A549 (cell line): ENCODE data around the gene ZHX3.

ENCODE experiments used
- CTCF ChIP-seq: fragments of >200 bp; sonication (Bioruptor Twin); formaldehyde crosslinking; IDR thresholded peaks from 3 replicates; pipeline ENCODE4 v1.5.1; 2016
- EP300 ChIP-seq, 2 experiments: fragments of >200 bp; sonication (Bioruptor Twin); formaldehyde crosslinking; IDR thresholded peaks; 2 replicates in 1 of 2; 3 replicates in 1 of 2; pipeline ENCODE4 v1.6.1; 2016 to 2017
- ESRRA ChIP-seq: fragments of 150-350 bp; IDR thresholded peaks from 2 replicates; pipeline ENCODE4 v1.6.1; 2014; ENCODE audit warnings: mild to moderate bottlenecking, low read length, borderline replicate concordance
- FOSL2 ChIP-seq, 2 experiments: fragments of 450-650 bp in 1 of 2; fragments of >200 bp in 1 of 2; sonication (Bioruptor Twin) in 1 of 2; formaldehyde crosslinking; IDR thresholded peaks; 2 replicates each; pipeline versions ENCODE4 v1.5.0 to v1.6.1; 2016 to 2020; ENCODE audit warnings: mild to moderate bottlenecking in 1 of 2, moderate library complexity in 1 of 2
- JUNB ChIP-seq: fragments of >200 bp; sonication (Bioruptor Twin); formaldehyde crosslinking; IDR thresholded peaks from 2 replicates; pipeline ENCODE4 v1.6.1; 2016
- MAX ChIP-seq: IDR thresholded peaks from 2 replicates; pipeline ENCODE4 v1.6.1; 2012
- POLR2A ChIP-seq: IDR thresholded peaks from 2 replicates; pipeline ENCODE4 v1.6.1; 2012; ENCODE audit warnings: mild to moderate bottlenecking, low read length
- RARB ChIP-seq: fragments of 250-450 bp; sonication (Bioruptor Pico); IDR thresholded peaks from 2 replicates; pipeline ENCODE4 v1.8.0; 2021; ENCODE audit warnings: mild to moderate bottlenecking, moderate library complexity
- REST ChIP-seq: fragments of 200-600 bp; sonication (generic); IDR thresholded peaks from 2 replicates; pipeline ENCODE4 v1.6.1; 2016; ENCODE audit warnings: antibody characterized with exemption, mild to moderate bottlenecking, moderate library complexity
- RFX5 ChIP-seq: fragments of 450-650 bp; IDR thresholded peaks from 2 replicates; pipeline ENCODE4 v1.7.1; 2014; ENCODE audit warnings: antibody characterized with exemption, mild to moderate bottlenecking, moderate library complexity
- USF2 ChIP-seq: fragments of 450-650 bp; IDR thresholded peaks from 2 replicates; pipeline ENCODE4 v1.6.1; 2014; ENCODE audit warnings: antibody characterized with exemption
- ZNF302 ChIP-seq: fragments of 250-450 bp; sonication (Bioruptor Pico); IDR thresholded peaks from 2 replicates; pipeline ENCODE4 v1.9.0; 2021; ENCODE audit warnings: inconsistent platforms, mild to moderate bottlenecking, moderate library complexity

- no peak for TF ChIP-seq CTCF
- no peak for TF ChIP-seq EP300 (IDR thresholded peaks at IDR 0.05)
- no peak for TF ChIP-seq POLR2A
- TF ChIP-seq ZNF302 (CRISPR knock-in tag) = no peak
- TF ChIP-seq JUNB = no peak
- no peak for TF ChIP-seq RARB (CRISPR knock-in tag)
- no peak for TF ChIP-seq FOSL2 (IDR thresholded peaks at IDR 0.05)
- no peak for TF ChIP-seq FOSL2 (CRISPR knock-in tag; IDR thresholded peaks at IDR 0.05)
- TF ChIP-seq MAX = no peak
- TF ChIP-seq RFX5 = no peak
- no peak for TF ChIP-seq ESRRA
- TF ChIP-seq REST = no peak
- TF ChIP-seq USF2 = no peak
These were observed 30.2 kb downstream of the ZHX3 start for GRCh38 chr20:41287327-41287726.
